ENCODE data around the gene REC8. TPM values are rescaled to one million over a fixed set of nuclear protein-coding genes. Genes with fewer than 3 reads are reported as not detected.
A peak's percentile ranks its signal among the peaks of the same experiment; 100 is the strongest.

REC8 gene
- total and polyA plus RNA-seq, 10 of the 15 experiments (the other 5 are each of a cell fraction or from before 2014, with no cell fraction given) = 4.2 to 76.9 (median 29.1) TPM

DNA sequence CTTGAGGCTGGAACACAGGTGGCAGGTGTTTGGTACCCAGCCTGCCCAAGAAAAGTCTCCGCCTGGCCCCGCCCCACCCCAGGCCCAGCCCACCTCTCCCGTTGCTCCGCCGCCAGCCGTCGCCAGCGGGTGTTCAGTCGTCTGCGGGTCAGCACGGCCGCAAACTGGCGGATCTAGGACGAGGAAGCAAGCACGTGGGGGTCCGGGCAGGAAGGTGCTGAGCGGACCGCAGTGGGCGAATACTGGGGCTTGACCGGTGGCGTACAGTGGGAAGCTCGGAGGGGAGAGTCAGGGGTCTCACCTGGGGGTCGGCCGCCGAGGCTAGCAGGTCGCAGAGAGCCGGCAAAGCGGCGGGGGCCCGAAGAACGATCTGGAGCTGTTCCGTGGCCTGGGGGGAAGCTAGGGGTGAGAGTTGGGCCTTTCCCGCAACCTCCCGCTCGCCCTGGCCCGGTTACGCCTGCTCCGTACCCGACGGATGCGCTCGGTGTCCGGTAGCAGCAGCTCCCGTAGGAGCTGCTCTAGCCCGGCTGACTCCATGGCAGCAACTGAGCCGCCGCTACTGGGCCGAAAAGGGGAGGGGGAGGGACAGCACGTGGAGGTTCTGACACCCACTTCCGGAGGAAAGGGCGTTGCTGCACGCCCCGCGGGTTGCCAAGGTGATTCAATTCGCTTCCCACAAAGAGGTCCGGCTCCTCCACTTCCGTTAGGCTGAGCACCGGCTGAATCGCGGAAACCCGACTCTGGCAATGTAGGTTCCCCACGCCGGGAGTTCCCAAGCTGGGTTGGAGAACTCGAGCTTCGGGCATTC, 16.6 kb downstream of the REC8 start, which contains the start of gene IPO4 (continued):
- TF ChIP-seq, protein P1, sequence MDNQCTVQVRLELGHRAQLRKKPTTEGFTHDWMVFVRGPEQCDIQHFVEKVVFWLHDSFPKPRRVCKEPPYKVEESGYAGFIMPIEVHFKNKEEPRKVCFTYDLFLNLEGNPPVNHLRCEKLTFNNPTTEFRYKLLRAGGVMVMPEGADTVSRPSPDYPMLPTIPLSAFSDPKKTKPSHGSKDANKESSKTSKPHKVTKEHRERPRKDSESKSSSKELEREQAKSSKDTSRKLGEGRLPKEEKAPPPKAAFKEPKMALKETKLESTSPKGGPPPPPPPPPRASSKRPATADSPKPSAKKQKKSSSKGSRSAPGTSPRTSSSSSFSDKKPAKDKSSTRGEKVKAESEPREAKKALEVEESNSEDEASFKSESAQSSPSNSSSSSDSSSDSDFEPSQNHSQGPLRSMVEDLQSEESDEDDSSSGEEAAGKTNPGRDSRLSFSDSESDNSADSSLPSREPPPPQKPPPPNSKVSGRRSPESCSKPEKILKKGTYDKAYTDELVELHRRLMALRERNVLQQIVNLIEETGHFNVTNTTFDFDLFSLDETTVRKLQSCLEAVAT (IDR thresholded peaks at IDR 0.05) = peak; percentile 58; the same call in 1 of the 2 replicates
- peak in 1 of 2 experiments; percentile 70; a peak in 2 of 4 replicates for TF ChIP-seq EP300 (IDR thresholded peaks at IDR 0.05; ENCODE audit: borderline replicate concordance in 1 of 2, control insufficient read depth in 1 of 2, low read depth in 2 of 2, low read length in 2 of 2)
- TF ChIP-seq, protein P2, sequence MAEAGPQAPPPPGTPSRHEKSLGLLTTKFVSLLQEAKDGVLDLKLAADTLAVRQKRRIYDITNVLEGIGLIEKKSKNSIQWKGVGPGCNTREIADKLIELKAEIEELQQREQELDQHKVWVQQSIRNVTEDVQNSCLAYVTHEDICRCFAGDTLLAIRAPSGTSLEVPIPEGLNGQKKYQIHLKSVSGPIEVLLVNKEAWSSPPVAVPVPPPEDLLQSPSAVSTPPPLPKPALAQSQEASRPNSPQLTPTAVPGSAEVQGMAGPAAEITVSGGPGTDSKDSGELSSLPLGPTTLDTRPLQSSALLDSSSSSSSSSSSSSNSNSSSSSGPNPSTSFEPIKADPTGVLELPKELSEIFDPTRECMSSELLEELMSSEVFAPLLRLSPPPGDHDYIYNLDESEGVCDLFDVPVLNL (IDR thresholded peaks at IDR 0.05; ENCODE audit: low read depth, low read length) = no peak; the same call in 1 of the 2 replicates

DNA sequence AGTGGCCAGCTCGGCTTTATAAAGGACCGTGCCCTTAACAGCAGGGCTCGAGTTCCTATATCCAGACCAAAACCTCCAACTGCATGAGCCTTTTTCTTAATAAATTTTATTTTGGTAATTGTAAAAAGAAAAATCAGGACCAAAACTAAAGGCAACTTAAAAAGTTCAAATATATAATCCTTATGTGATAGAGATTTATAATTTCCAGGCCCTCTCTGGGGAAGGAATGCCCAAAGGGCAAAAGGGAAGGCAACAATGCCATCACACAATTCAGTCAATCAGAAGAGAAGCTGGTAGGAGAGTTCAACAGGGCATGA, 17.1 kb downstream of the REC8 start:
- 0 out of 2 replicates have a peak, but pooled peaks cover 4% of the 10 kb centered on the region for H3K4me1 ChIP-seq (ENCODE audit: control insufficient read depth, insufficient read depth, low read length)
- FAIRE-seq = no peak
- no peak for DNase-seq (ENCODE audit: low read depth, low spot score)
- ATAC-seq = no peak
- ChIA-PET POLR2A (interaction anchor here (0.9 to 3.0 kb wide), 8 partner anchors 13 to 242 kb away, joined by 3 to 28 read pairs (median 6); partner anchors contain the start of genes CHMP4A, CIDEB, IRF9 and PSME1), CTCF (interaction anchor here (0.6 to 2.2 kb wide), 8 partner anchors 13 to 1815 kb away, joined by 3 to 9 read pairs (median 6); partner anchors contain the start of genes CHMP4A, CIDEB, IRF9 and TINF2), RAD21 (ENCODE audit: unreplicated experiment) (interaction anchor here (0.6 to 2.8 kb wide), 13 partner anchors 25 to 131 kb away, joined by 3 to 13 read pairs (median 4); partner anchors contain the start of genes CHMP4A, CIDEB, DCAF11 and DHRS1), SMC1A (ENCODE audit: uncharacterized antibody, unreplicated experiment) (interaction anchor here (0.9 to 1.5 kb wide), 6 partner anchors 28 to 119 kb away, joined by 3 to 11 read pairs (median 4); partner anchors contain the start of genes CIDEB, DCAF11, IRF9 and NRL)
- TF ChIP-seq NKRF (conservative IDR thresholded peaks at IDR 0.05) (no peak), ATF2 (IDR thresholded peaks at IDR 0.05; ENCODE audit: low read length) (0 out of 2 replicates have a peak, but pooled peaks have one; percentile 7)
- peak overlapping the region; percentile 78 for H3K4me2 ChIP-seq (ENCODE audit: control insufficient read depth, insufficient read depth)
- 0% methylated on average over 3 of the region's 3 CpGs for WGBS (ENCODE audit: insufficient coverage, insufficient replicate concordance, low lambda C conversion rate, missing lambda C conversion rate)
- peaks cover 24% of the 10 kb centered on the region for H3K79me2 ChIP-seq (ENCODE audit: control insufficient read depth, insufficient read depth, low read length)
- no peaks in the 10 kb centered on the region for H4K20me1 ChIP-seq (ENCODE audit: control insufficient read depth, insufficient read depth)
- peak overlapping the region; percentile 48; the same call in 1 of the 2 replicates for H2AFZ ChIP-seq (ENCODE audit: control insufficient read depth, low read depth, low read length)
- BruUV-seq (replicated peaks) = TSS peak; percentile 53
- intact Hi-C loops (cut with micrococcal nuclease; ENCODE audit: unreplicated experiment) (loop anchor here (2.0 kb wide), 1 partner anchor 108 kb away; no protein-coding TSS in a partner anchor), in situ Hi-C loops (cut with MboI) (no loop called here)
- H3K9me3 ChIP-seq (replicated peaks; ENCODE audit: control insufficient read depth, insufficient read depth, low read length) = no peaks in the 10 kb centered on the region
- peak overlapping the region; percentile 17 for H3K27ac ChIP-seq (ENCODE audit: control insufficient read depth, insufficient read depth)
- no peaks in the 10 kb centered on the region for H3K27me3 ChIP-seq (replicated peaks in 1 of 2; ENCODE audit: control insufficient read depth in 2 of 2, insufficient read depth in 2 of 2, low read length in 1 of 2)
- H3K36me3 ChIP-seq (ENCODE audit: control insufficient read depth in 2 of 2, insufficient read depth in 2 of 2, low read length in 1 of 2) = peaks cover 16 to 19% of the 10 kb centered on the region in 2 experiments
- peak overlapping the region; percentile 69; the same call in 1 of the 2 replicates for H3K9ac ChIP-seq (ENCODE audit: control insufficient read depth, insufficient read depth, low read length)
- H3K4me3 ChIP-seq = no peak overlapping the region
